CD14-positive monocyte (primary cell): ENCODE data around the gene LEPROT. TPM values are rescaled to one million over a fixed set of nuclear protein-coding genes. Genes with fewer than 3 reads are reported as not detected.

Experiments
- DNase-seq, 3 donors: peaks; one replicate each; pipeline ENCODE4 v3.0.0-alpha.2; 2011 to 2022
- H2AFZ ChIP-seq: 2 replicates; pipeline ENCODE4 v1.6.0; 2012; ENCODE audit warnings: mild to moderate bottlenecking, low read depth, low read length, inconsistent platforms; ENCODE audit not compliant: insufficient read depth, poor library complexity, severe bottlenecking
- H3K27ac ChIP-seq, 2 donors: 1 replicate in 1 of 2; 2 replicates in 1 of 2; pipeline ENCODE4 v1.5.1; 2012 to 2013; ENCODE audit warnings: low read length in 2 of 2, control low read depth in 1 of 2, inconsistent platforms in 1 of 2, low read depth in 1 of 2, mild to moderate bottlenecking in 1 of 2
- H3K27me3 ChIP-seq, 2 donors: one replicate each; pipeline versions ENCODE4 v1.6.0 to v1.6.1; 2011 to 2013; ENCODE audit warnings: low read length in 2 of 2; ENCODE audit not compliant: control insufficient read depth in 2 of 2, insufficient read depth in 2 of 2
- H3K36me3 ChIP-seq, 2 donors: replicated peaks in 1 of 2; 1 replicate in 1 of 2; 2 replicates in 1 of 2; pipeline versions ENCODE4 v1.5.1 to v1.6.1; 2012 to 2013; ENCODE audit warnings: low read length in 2 of 2, control low read depth in 1 of 2, inconsistent platforms in 1 of 2, mild to moderate bottlenecking in 1 of 2; ENCODE audit not compliant: insufficient read depth in 2 of 2, control insufficient read depth in 1 of 2
- H3K4me1 ChIP-seq, 2 donors: 1 replicate in 1 of 2; 2 replicates in 1 of 2; pipeline versions ENCODE4 v1.5.1 to v1.6.1; 2012 to 2013; ENCODE audit warnings: low read length in 2 of 2, control low read depth in 1 of 2, inconsistent platforms in 1 of 2, mild to moderate bottlenecking in 1 of 2, moderate library complexity in 1 of 2; ENCODE audit not compliant: insufficient read depth in 2 of 2, control insufficient read depth in 1 of 2
- H3K4me2 ChIP-seq: replicated peaks from 2 replicates; pipeline ENCODE3; 2012; ENCODE audit warnings: low read length, moderate library complexity, mild to moderate bottlenecking; ENCODE audit not compliant: poor library complexity, severe bottlenecking; ENCODE audit errors: extremely low read depth
- H3K4me3 ChIP-seq, 3 experiments: fragments of 200-600 bp in 1 of 3; sonication (generic) in 1 of 3; replicated peaks in 1 of 3; 1 replicate in 2 of 3; 2 replicates in 1 of 3; pipeline ENCODE4 v1.5.1; 2011 to 2013; ENCODE audit warnings: low read length in 3 of 3, mild to moderate bottlenecking in 3 of 3, control low read depth in 2 of 3, low read depth in 2 of 3, inconsistent platforms in 1 of 3, moderate library complexity in 1 of 3
- H3K79me2 ChIP-seq: 2 replicates; pipeline ENCODE4 v1.6.0; 2012; ENCODE audit warnings: mild to moderate bottlenecking, control low read depth, inconsistent platforms, low read length, moderate library complexity; ENCODE audit not compliant: insufficient read depth
- H3K9ac ChIP-seq: 2 replicates; pipeline ENCODE4 v1.6.0; 2017; ENCODE audit warnings: low read length, mild to moderate bottlenecking; ENCODE audit not compliant: insufficient read depth, poor library complexity, severe bottlenecking
- H3K9me3 ChIP-seq, 2 donors: replicated peaks in 1 of 2; 1 replicate in 1 of 2; 2 replicates in 1 of 2; pipeline versions ENCODE4 v1.5.1 to v1.6.1; 2012 to 2013; ENCODE audit warnings: low read length in 2 of 2, control low read depth in 1 of 2; ENCODE audit not compliant: control insufficient read depth in 1 of 2, insufficient read depth in 1 of 2
- H4K20me1 ChIP-seq: 2 replicates; pipeline ENCODE4 v1.6.0; 2012; ENCODE audit warnings: mild to moderate bottlenecking, low read length, control low read depth, moderate library complexity; ENCODE audit not compliant: insufficient read depth
- H3K27ac Mint-ChIP-seq, 7 donors: one replicate each; pipeline ENCODE4 v1.8.0; 2020; ENCODE audit warnings: mild to moderate bottlenecking in 7 of 7, mixed read lengths in 7 of 7, moderate library complexity in 6 of 7, inconsistent platforms in 2 of 7
- H3K27me3 Mint-ChIP-seq, 3 donors: one replicate each; pipeline ENCODE4 v1.8.0; 2021 to 2022; ENCODE audit warnings: low read depth in 3 of 3, mild to moderate bottlenecking in 3 of 3, mixed read lengths in 3 of 3, moderate library complexity in 3 of 3, inconsistent platforms in 1 of 3
- H3K36me3 Mint-ChIP-seq, 2 donors: one replicate each; pipeline ENCODE4 v1.8.0; 2020; ENCODE audit warnings: mixed read lengths in 2 of 2, inconsistent platforms in 1 of 2, mild to moderate bottlenecking in 1 of 2
- H3K4me1 Mint-ChIP-seq: one replicate; pipeline ENCODE4 v1.8.0; 2020; ENCODE audit warnings: mild to moderate bottlenecking, mixed read lengths
- H3K4me3 Mint-ChIP-seq, 2 donors: one replicate each; pipeline ENCODE4 v1.8.0; 2020; ENCODE audit warnings: mild to moderate bottlenecking in 2 of 2, mixed read lengths in 2 of 2, moderate library complexity in 1 of 2
- H3K9me3 Mint-ChIP-seq, 7 donors: one replicate each; pipeline ENCODE4 v1.8.0; 2020 to 2022; ENCODE audit warnings: mixed read lengths in 7 of 7, mild to moderate bottlenecking in 6 of 7, moderate library complexity in 6 of 7, inconsistent platforms in 2 of 7
- WGBS: methylation state at CpG from one replicate; pipeline ENCODE4 v1.1.5; 2013; ENCODE audit warnings: missing lambda C conversion rate; ENCODE audit not compliant: insufficient coverage; 5-methylcytosine and 5-hydroxymethylcytosine counted together
- intact Hi-C, 2 donors: fragments of 100-400 bp; cut with micrococcal nuclease; formaldehyde crosslinking; loops; one replicate each; pipeline versions ENCODE4 v1.15.0 to v1.15.1; 2023
- polyA plus RNA-seq, 3 donors: library from polyadenylated mRNA; depleted of rRNA in 1 of 3; unstranded in 2 of 3; stranded (reverse) in 1 of 3; fragments of 300-500 nt in 2 of 3; fragments of >200 nt in 1 of 3; fragmentation: Illumina TruSeq in 2 of 3; gene quantifications; 1 replicate in 2 of 3; 2 replicates in 1 of 3; pipeline ENCODE4 v1.2.3, GENCODE V29; 2012 to 2021
- TF ChIP-seq, protein P1 (sequence below): fragments of 200-600 bp; IDR thresholded peaks from one replicate; pipeline ENCODE4 v1.8.0; 2022; ENCODE audit warnings: antibody characterized with exemption, mild to moderate bottlenecking

The LEPROT gene
- polyA plus RNA-seq, 3 donors = 56.3 to 75.0 (median 74.7) TPM

DNA sequence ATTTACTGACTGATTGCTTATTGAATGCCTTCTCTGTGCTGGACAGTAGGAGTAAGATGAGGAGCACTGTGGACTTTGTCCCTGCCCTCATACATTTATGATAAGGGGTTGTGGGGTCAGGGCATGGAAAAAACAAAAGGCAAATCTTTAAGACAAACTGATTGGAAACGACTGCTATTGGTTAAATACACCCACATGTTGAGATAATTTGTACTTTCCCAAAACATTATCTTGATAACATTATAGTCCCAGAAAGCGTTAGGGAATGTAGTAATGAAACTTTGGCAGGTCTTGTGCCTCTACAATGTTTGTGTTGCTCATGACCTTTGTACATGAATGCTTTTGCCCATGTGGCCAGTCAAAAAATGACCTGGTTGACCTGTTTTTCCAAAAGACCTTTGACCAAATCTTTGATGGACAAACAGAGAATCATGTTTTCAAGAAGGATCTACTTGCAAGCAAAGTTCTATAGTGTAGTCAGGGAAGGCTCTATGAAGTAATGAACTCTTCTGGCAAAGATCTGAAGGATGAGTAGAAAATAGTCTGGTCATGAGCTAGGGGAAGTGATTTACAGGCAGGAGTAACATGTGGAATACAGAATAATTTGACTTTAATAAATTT, 50.9 kb downstream of the LEPROT start:
- 100% methylated on average over 1 of the region's 2 CpGs for WGBS
- no peaks in the 10 kb centered on the region for H3K4me1 Mint-ChIP-seq
- no peaks in the 10 kb centered on the region for H3K9me3 ChIP-seq
- intact Hi-C loops = no loop called here
- H3K4me3 ChIP-seq = no peak overlapping the region
- H2AFZ ChIP-seq = no peak overlapping the region
- H3K9ac ChIP-seq = no peak overlapping the region
- no peaks in the 10 kb centered on the region for H4K20me1 ChIP-seq
- no peak overlapping the region for H3K4me3 Mint-ChIP-seq
- no peaks in the 10 kb centered on the region for H3K27me3 ChIP-seq
- no peaks in the 10 kb centered on the region for H3K36me3 Mint-ChIP-seq
- H3K27ac Mint-ChIP-seq = no peak overlapping the region
- H3K27me3 Mint-ChIP-seq = peaks cover 0 to 3% (median 0%) of the 10 kb centered on the region in 3 donors
- no peaks in the 10 kb centered on the region for H3K36me3 ChIP-seq
- no peak overlapping the region for H3K4me2 ChIP-seq
- H3K79me2 ChIP-seq = no peaks in the 10 kb centered on the region
- no peak for DNase-seq
- peaks cover 0 to 6% (median 0%) of the 10 kb centered on the region in 7 donors for H3K9me3 Mint-ChIP-seq
- TF ChIP-seq, protein P1, sequence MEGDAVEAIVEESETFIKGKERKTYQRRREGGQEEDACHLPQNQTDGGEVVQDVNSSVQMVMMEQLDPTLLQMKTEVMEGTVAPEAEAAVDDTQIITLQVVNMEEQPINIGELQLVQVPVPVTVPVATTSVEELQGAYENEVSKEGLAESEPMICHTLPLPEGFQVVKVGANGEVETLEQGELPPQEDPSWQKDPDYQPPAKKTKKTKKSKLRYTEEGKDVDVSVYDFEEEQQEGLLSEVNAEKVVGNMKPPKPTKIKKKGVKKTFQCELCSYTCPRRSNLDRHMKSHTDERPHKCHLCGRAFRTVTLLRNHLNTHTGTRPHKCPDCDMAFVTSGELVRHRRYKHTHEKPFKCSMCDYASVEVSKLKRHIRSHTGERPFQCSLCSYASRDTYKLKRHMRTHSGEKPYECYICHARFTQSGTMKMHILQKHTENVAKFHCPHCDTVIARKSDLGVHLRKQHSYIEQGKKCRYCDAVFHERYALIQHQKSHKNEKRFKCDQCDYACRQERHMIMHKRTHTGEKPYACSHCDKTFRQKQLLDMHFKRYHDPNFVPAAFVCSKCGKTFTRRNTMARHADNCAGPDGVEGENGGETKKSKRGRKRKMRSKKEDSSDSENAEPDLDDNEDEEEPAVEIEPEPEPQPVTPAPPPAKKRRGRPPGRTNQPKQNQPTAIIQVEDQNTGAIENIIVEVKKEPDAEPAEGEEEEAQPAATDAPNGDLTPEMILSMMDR = no peak
- no peak overlapping the region for H3K27ac ChIP-seq
- H3K4me1 ChIP-seq = no peaks in the 10 kb centered on the region

DNA sequence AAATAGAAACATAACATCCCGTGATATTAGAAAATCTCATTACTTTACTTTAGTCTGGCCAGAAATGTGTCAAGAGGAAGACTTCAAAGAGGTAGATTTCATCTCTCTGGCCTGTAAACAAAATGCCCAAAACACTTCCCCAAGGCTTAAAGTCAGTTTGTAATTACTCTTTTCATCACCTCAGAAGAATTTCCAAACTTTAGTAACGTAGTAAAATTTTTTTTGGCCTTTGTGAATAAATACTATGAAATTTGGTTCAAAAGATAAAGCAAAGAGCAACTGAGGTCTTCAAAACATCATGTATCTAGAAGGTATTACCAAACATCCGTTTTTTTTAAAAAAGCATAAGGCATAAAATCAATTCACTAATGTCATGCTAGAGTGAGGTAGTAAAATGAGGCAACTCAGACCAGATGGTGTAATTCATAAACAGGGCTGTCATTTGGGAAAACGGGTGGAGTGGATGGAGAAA, 51.4 kb downstream of the LEPROT start:
- Histone ChIP-seq H4K20me1 (no peaks in the 10 kb centered on the region), H3K4me3 (no peak overlapping the region), H3K4me1 (no peaks in the 10 kb centered on the region), H3K79me2 (no peaks in the 10 kb centered on the region), H3K9me3 (no peaks in the 10 kb centered on the region), H3K36me3 (no peaks in the 10 kb centered on the region), H3K27ac (no peak overlapping the region), H3K27me3 (no peaks in the 10 kb centered on the region), H3K9ac (no peak overlapping the region), H2AFZ (no peak overlapping the region), H3K4me2 (no peak overlapping the region)
- Mint-ChIP-seq H3K27ac (no peak overlapping the region), H3K4me3 (no peak overlapping the region), H3K9me3 (peaks cover 0 to 3% (median 0%) of the 10 kb centered on the region in 7 donors), H3K4me1 (no peaks in the 10 kb centered on the region), H3K36me3 (no peaks in the 10 kb centered on the region), H3K27me3 (peaks cover 0 to 3% (median 0%) of the 10 kb centered on the region in 3 donors)
- DNase-seq = no peak
- TF ChIP-seq, protein P1 = no peak
- intact Hi-C loops = no loop called here
- no CpG with 5 or more reads among the region's 4 CpGs for WGBS
